Sigmoid colon (tissue), 7 donors: ENCODE data around the gene ZNF740. TPM values are rescaled to one million over a fixed set of nuclear protein-coding genes. Genes with fewer than 3 reads are reported as not detected.
A peak's percentile ranks its signal among the peaks of the same experiment; 100 is the strongest.

Source experiments
- DNase-seq: peaks from one replicate; pipeline ENCODE4 v3.0.0-alpha.2; 2019
- H3K27ac ChIP-seq, 4 donors: fragments of 200-600 bp; sonication (generic); one replicate each; pipeline ENCODE4 v1.5.1; 2016 to 2019; ENCODE audit warnings: mild to moderate bottlenecking in 1 of 4
- H3K27me3 ChIP-seq, 3 donors: fragments of 200-600 bp; sonication (generic); one replicate each; pipeline ENCODE4 v1.5.1; 2019; ENCODE audit warnings: mild to moderate bottlenecking in 1 of 3
- H3K36me3 ChIP-seq, 4 donors: fragments of 200-600 bp; sonication (generic); one replicate each; pipeline ENCODE4 v1.5.1; 2016 to 2019
- H3K4me1 ChIP-seq, 4 donors: fragments of 200-600 bp; sonication (generic); one replicate each; pipeline ENCODE4 v1.5.1; 2017 to 2019
- H3K4me3 ChIP-seq, 4 donors: fragments of 200-600 bp; sonication (generic); one replicate each; pipeline ENCODE4 v1.5.1; 2017 to 2019; ENCODE audit warnings: mild to moderate bottlenecking in 2 of 4, moderate library complexity in 1 of 4
- H3K9me3 ChIP-seq, 4 donors: fragments of 200-600 bp in 3 of 4; sonication (generic) in 3 of 4; one replicate each; pipeline versions ENCODE4 v1.5.1 to v1.6.1; 2013 to 2019
- EP300 ChIP-seq, 4 donors: sonication (generic); formaldehyde crosslinking; IDR thresholded peaks; one replicate each; pipeline ENCODE4 v1.6.1; 2017; ENCODE audit warnings: antibody characterized with exemption in 4 of 4
- POLR2A ChIP-seq, 2 donors: fragments of 450-650 bp; IDR thresholded peaks; one replicate each; pipeline ENCODE4 v1.6.1; 2016; ENCODE audit warnings: antibody characterized with exemption in 2 of 2, mild to moderate bottlenecking in 2 of 2, moderate library complexity in 2 of 2
- POLR2AphosphoS5 ChIP-seq, 4 donors: sonication (generic); formaldehyde crosslinking; IDR thresholded peaks; one replicate each; pipeline ENCODE4 v1.6.1; 2017; ENCODE audit warnings: antibody characterized with exemption in 4 of 4
- WGBS, 2 donors: extraction: QIAGEN DNeasy Blood & Tissue Kit; methylation state at CpG; one replicate each; pipeline ENCODE4 v1.1.7; 2013; 5-methylcytosine and 5-hydroxymethylcytosine counted together
- intact Hi-C: fragments of 100-400 bp; cut with DNase I; formaldehyde crosslinking; loops from one replicate; pipeline ENCODE4 v1.15.1; 2023
- polyA plus RNA-seq, 3 donors: library from polyadenylated mRNA; stranded (reverse); fragments of 200-250 nt; gene quantifications; one replicate each; pipeline ENCODE4 v1.2.3, GENCODE V29; 2013
- total RNA-seq, 4 donors: library from RNA; depleted of rRNA; stranded (reverse); fragments of >200 nt; gene quantifications; one replicate each; pipeline ENCODE4 v1.1.0, GENCODE V29; 2016
- TF ChIP-seq, protein P1 (sequence below), 4 experiments: fragments of 450-650 bp in 3 of 4; fragments of 200-600 bp in 1 of 4; IDR thresholded peaks; one replicate each; pipeline ENCODE4 v1.5.1; 2016 to 2019; ENCODE audit warnings: antibody characterized with exemption in 4 of 4, mild to moderate bottlenecking in 3 of 4, moderate library complexity in 2 of 4
- donor health status: healthy with polysubstance abuse.
- donor health status: Bipolar disorder and iron deficiency.
- donor health status: healthy.

Gene ZNF740
- total and polyA plus RNA-seq, 7 donors, result 2.3 to 16.6 (median 12.0) TPM

DNA sequence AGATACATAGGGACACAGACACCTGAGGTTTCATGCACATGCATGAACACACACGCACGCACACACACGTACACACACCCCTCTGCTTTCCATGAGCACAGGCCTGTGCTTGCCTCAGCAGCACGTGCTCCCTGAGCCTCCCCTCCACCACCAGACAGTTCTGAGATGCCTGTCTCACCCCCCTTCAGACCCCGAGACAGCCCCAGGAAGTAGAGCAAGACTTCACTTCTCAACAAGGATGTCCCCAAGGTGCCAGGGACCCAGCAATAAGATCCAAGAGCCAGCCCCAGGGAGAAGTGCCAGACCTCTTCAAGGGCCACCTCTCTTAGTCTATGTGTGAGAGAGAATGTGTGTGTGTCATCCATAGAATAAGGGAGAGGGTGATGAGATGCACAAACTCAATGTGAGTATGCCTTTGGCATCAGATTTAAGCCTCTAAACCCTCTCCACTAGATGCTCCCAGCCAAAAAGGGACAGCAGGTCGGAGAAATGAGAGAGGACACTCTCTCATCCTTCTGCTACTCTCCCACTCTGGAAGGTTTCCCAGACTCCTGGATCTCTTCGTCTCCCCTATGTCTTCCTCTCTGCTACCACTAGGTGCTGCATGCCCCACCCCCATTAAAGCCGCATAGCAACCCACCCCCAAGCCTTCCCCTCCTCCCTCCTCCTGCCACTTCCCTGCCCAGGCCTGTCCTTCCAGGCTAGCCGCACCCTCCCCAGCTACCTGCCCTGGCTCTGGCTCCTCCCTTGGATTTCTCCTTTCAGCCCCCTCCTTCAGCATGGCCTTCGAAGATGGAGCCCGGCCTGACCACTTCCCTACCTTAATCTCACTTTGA is 43.8 kb downstream of the ZNF740 start:
- 50 to 66% methylated on average over 11 of the region's 11 CpGs for WGBS, 2 donors
- no peak for TF ChIP-seq EP300 (IDR thresholded peaks at IDR 0.05)
- TF ChIP-seq, protein P1, sequence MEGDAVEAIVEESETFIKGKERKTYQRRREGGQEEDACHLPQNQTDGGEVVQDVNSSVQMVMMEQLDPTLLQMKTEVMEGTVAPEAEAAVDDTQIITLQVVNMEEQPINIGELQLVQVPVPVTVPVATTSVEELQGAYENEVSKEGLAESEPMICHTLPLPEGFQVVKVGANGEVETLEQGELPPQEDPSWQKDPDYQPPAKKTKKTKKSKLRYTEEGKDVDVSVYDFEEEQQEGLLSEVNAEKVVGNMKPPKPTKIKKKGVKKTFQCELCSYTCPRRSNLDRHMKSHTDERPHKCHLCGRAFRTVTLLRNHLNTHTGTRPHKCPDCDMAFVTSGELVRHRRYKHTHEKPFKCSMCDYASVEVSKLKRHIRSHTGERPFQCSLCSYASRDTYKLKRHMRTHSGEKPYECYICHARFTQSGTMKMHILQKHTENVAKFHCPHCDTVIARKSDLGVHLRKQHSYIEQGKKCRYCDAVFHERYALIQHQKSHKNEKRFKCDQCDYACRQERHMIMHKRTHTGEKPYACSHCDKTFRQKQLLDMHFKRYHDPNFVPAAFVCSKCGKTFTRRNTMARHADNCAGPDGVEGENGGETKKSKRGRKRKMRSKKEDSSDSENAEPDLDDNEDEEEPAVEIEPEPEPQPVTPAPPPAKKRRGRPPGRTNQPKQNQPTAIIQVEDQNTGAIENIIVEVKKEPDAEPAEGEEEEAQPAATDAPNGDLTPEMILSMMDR (IDR thresholded peaks at IDR 0.05), result peak in 2 of 4 experiments; percentile 8 to 22
- peaks cover 0 to 48% (median 46%) of the 10 kb centered on the region in 4 donors for H3K4me1 ChIP-seq

GRCh38 chr12:53224897-53225634 is 44.5 kb downstream of the ZNF740 start:
- H3K4me1 ChIP-seq, result peaks cover 0 to 53% (median 48%) of the 10 kb centered on the region in 4 donors
- H3K27ac ChIP-seq, result peak overlapping the region; percentile 95 to 100 (median 99)
- WGBS, 2 donors, result 84 to 85% methylated on average over 10 of the region's 10 CpGs
- no peak overlapping the region for H3K4me3 ChIP-seq
- no peak for DNase-seq
- peaks cover 0 to 8% (median 3%) of the 10 kb centered on the region in 4 donors for H3K36me3 ChIP-seq
- H3K9me3 ChIP-seq, result no peaks in the 10 kb centered on the region
- no peaks in the 10 kb centered on the region for H3K27me3 ChIP-seq
- TF ChIP-seq POLR2AphosphoS5 (IDR thresholded peaks at IDR 0.05), result peak in 1 of 4 donors; percentile 15
- TF ChIP-seq, protein P1 (IDR thresholded peaks at IDR 0.05), result no peak
- intact Hi-C loops, result no loop called here

More for the DNA sequence above, 43.8 kb downstream of the ZNF740 start:
- H3K4me3 ChIP-seq, result no peak overlapping the region
- no peaks in the 10 kb centered on the region for H3K27me3 ChIP-seq
- intact Hi-C loops, result no loop called here
- H3K36me3 ChIP-seq, result peaks cover 0 to 8% (median 3%) of the 10 kb centered on the region in 4 donors
- H3K9me3 ChIP-seq, result no peaks in the 10 kb centered on the region
- no peak for DNase-seq
- peak overlapping the region; percentile 95 to 100 (median 99) for H3K27ac ChIP-seq

DNA sequence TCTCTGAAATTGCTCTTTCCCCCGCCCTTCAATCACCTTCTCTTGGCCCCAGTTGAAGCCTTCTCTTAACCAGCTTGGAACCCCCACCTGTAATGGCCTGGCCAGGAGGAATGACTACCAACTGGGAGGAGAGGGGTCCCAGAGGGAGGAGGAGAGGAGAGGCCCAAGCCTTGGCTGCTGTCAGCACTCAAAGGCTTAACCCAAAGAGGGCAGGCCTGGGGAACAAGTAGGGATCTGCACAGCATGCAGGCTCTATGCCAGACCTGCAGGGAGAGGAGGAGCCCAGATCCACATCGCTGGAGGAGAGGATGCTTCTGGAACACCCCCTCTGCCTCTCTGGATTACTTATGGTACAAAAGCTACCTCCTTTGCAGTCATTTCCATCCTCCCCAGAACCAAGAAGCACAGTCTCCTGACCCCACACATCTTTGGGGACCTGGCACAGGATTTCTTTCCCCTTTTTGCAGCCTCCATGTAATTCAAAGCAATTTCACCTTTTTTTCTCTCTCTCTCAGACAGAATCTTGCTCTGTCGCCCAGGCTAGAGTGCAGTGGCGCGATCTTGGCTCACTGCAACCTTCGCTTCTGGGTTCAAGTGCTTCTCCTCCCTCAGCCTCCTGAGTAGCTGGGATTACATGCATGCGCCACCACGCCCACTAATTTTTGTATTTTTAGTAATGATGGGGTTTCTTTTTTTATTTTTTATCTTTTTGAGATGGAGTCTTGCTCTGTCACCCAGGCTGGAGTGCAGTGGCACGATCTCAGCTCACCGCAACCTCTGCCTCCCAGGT is 45.3 kb downstream of the ZNF740 start:
- TF ChIP-seq POLR2A (IDR thresholded peaks at IDR 0.05) (no peak), POLR2AphosphoS5 (IDR thresholded peaks at IDR 0.05) (no peak), EP300 (IDR thresholded peaks at IDR 0.05) (no peak)
- TF ChIP-seq, protein P1 (IDR thresholded peaks at IDR 0.05), result no peak
- intact Hi-C loops, result no loop called here
- no peak for DNase-seq

DNA sequence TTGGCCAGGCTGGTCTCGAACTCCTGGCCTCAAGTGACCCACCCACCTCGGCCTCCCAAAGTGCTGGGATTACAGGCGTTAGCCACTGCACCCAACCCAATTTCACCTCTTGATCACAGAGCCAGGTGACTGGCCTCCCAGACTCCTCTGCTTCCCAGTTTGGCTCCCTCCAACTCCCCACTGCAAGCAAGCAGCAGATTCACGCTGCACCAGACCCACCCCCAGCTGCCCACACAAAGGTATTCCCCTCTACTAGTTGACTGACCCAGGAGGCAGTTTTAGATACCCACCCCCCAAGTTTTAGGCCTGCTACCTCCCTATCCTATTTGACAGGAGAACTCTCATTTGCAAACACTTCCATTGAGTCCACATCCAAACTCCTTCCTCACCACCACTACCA is 46.3 kb downstream of the ZNF740 start:
- Histone ChIP-seq H3K27me3 (no peaks in the 10 kb centered on the region), H3K36me3 (peaks cover 0 to 8% (median 3%) of the 10 kb centered on the region in 4 donors), H3K27ac (no peak overlapping the region), H3K4me1 (peaks cover 0 to 69% (median 59%) of the 10 kb centered on the region in 4 donors), H3K9me3 (no peaks in the 10 kb centered on the region), H3K4me3 (no peak overlapping the region)
- no peak for TF ChIP-seq POLR2AphosphoS5 (IDR thresholded peaks at IDR 0.05)
- TF ChIP-seq POLR2A (IDR thresholded peaks at IDR 0.05), result no peak
- TF ChIP-seq EP300 (IDR thresholded peaks at IDR 0.05), result no peak
- TF ChIP-seq, protein P1 (IDR thresholded peaks at IDR 0.05), result no peak
- intact Hi-C loops, result no loop called here
- 91% methylated on average over 4 of the region's 4 CpGs for WGBS, 2 donors
- no peak for DNase-seq

More for the DNA sequence above, 45.3 kb downstream of the ZNF740 start:
- H3K27ac ChIP-seq, result peak overlapping the region; percentile 95 to 100 (median 99)
- H3K4me3 ChIP-seq, result no peak overlapping the region
- WGBS, 2 donors, result 92 to 95% methylated on average over 10 of the region's 10 CpGs
- H3K36me3 ChIP-seq, result peaks cover 0 to 8% (median 3%) of the 10 kb centered on the region in 4 donors
- no peaks in the 10 kb centered on the region for H3K9me3 ChIP-seq
- H3K4me1 ChIP-seq, result peaks cover 0 to 61% (median 55%) of the 10 kb centered on the region in 4 donors
- H3K27me3 ChIP-seq, result no peaks in the 10 kb centered on the region
